ENCODE data around the gene TRAK1. TPM values are rescaled to one million over a fixed set of nuclear protein-coding genes. Genes with fewer than 3 reads are reported as not detected.
A peak's percentile ranks its signal among the peaks of the same experiment; 100 is the strongest.

TRAK1 gene
- total and polyA plus RNA-seq, 4 donors, result 18.2 to 65.4 (median 32.5) TPM

- Histone ChIP-seq H3K9me3 (ENCODE audit: control insufficient read depth in 4 of 4, insufficient read depth in 3 of 4, low read length in 3 of 4) (peaks cover 0 to 2% (median 0%) of the 10 kb centered on the region in 4 donors), H3K27ac (ENCODE audit: low read depth in 1 of 2, low read length in 1 of 2) (no peak overlapping the region), H3K27me3 (ENCODE audit: control insufficient read depth in 3 of 3, insufficient read depth in 3 of 3, low read length in 2 of 3) (no peaks in the 10 kb centered on the region), H3K36me3 (ENCODE audit: control insufficient read depth in 4 of 4, insufficient read depth in 4 of 4, low read length in 4 of 4) (peaks cover 0 to 23% (median 7%) of the 10 kb centered on the region in 4 donors), H3K4me3 (no peak overlapping the region), H3K4me1 (ENCODE audit: control insufficient read depth in 5 of 5, insufficient read depth in 5 of 5, low read length in 5 of 5) (peaks cover 0 to 22% (median 3%) of the 10 kb centered on the region in 5 donors), H3K9ac (ENCODE audit: insufficient read depth in 1 of 2, low read length in 2 of 2) (no peak overlapping the region)
- ATAC-seq (ENCODE audit: insufficient read depth, low FRiP score) (no peak), DNase-seq (no peak)
- TF ChIP-seq CTCF (IDR thresholded peaks at IDR 0.05; ENCODE audit: control extremely low read depth, extremely low read depth), result no peak
- WGBS, 2 donors, result 86 to 91% methylated on average over 11 of the region's 11 CpGs
Observed at GRCh38 chr3:42085641-42086376, 5.3 kb upstream of the TRAK1 start.

- H3K27ac ChIP-seq (ENCODE audit: low read depth in 1 of 2, low read length in 1 of 2), result no peak overlapping the region
- H3K27me3 ChIP-seq (ENCODE audit: control insufficient read depth in 3 of 3, insufficient read depth in 3 of 3, low read length in 2 of 3), result no peaks in the 10 kb centered on the region
- DNase-seq (no peak), ATAC-seq (ENCODE audit: insufficient read depth, low FRiP score) (no peak)
- 89 to 94% methylated on average over 11 of the region's 11 CpGs for WGBS, 2 donors
- peaks cover 0 to 23% (median 7%) of the 10 kb centered on the region in 4 donors for H3K36me3 ChIP-seq (ENCODE audit: control insufficient read depth in 4 of 4, insufficient read depth in 4 of 4, low read length in 4 of 4)
- peaks cover 0 to 11% (median 0%) of the 10 kb centered on the region in 5 donors for H3K4me1 ChIP-seq (ENCODE audit: control insufficient read depth in 5 of 5, insufficient read depth in 5 of 5, low read length in 5 of 5)
- H3K9ac ChIP-seq (ENCODE audit: insufficient read depth in 1 of 2, low read length in 2 of 2), result no peak overlapping the region
- no peak for TF ChIP-seq CTCF (IDR thresholded peaks at IDR 0.05; ENCODE audit: control extremely low read depth, extremely low read depth)
- H3K4me3 ChIP-seq, result no peak overlapping the region
- peaks cover 0 to 4% (median 1%) of the 10 kb centered on the region in 4 donors for H3K9me3 ChIP-seq (ENCODE audit: control insufficient read depth in 4 of 4, insufficient read depth in 3 of 4, low read length in 3 of 4)
Observed at GRCh38 chr3:42088803-42089530, 2.2 kb upstream of the TRAK1 start.

DNA sequence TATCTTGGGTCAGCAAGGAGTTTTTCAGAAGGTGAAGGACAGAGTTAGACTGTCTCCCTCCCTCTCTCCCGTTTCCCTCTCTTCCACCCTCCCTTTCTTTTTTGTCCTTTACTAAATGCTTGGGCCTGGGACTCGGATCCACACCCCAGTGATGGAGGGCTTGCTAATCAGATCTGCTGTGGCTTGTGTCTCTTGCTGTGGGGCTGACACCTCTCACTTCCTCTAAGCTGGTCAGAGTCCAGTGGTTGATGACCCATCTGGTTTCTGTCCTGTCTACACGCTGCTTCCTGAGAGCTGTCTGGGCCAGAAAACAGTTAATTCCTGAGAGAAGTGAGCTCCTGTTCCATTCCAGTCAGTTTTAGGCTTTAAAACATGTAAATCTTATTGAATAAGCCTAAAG is 849 bp downstream of the TRAK1 start:
- H3K27me3 ChIP-seq (ENCODE audit: control insufficient read depth in 3 of 3, insufficient read depth in 3 of 3, low read length in 2 of 3), result no peaks in the 10 kb centered on the region
- DNase-seq (no peak), ATAC-seq (ENCODE audit: insufficient read depth, low FRiP score) (no peak)
- H3K9ac ChIP-seq (ENCODE audit: insufficient read depth in 1 of 2, low read length in 2 of 2), result no peak overlapping the region
- no peak overlapping the region for H3K4me3 ChIP-seq
- peaks cover 0 to 25% (median 7%) of the 10 kb centered on the region in 4 donors for H3K36me3 ChIP-seq (ENCODE audit: control insufficient read depth in 4 of 4, insufficient read depth in 4 of 4, low read length in 4 of 4)
- peaks cover 0 to 4% (median 1%) of the 10 kb centered on the region in 4 donors for H3K9me3 ChIP-seq (ENCODE audit: control insufficient read depth in 4 of 4, insufficient read depth in 3 of 4, low read length in 3 of 4)
- WGBS, 2 donors, result 80 to 88% methylated on average over 3 of the region's 3 CpGs
- peaks cover 0 to 6% (median 0%) of the 10 kb centered on the region in 5 donors for H3K4me1 ChIP-seq (ENCODE audit: control insufficient read depth in 5 of 5, insufficient read depth in 5 of 5, low read length in 5 of 5)
- no peak for TF ChIP-seq CTCF (IDR thresholded peaks at IDR 0.05; ENCODE audit: control extremely low read depth, extremely low read depth)
- peak overlapping the region in 1 of 2 donors; percentile 34 for H3K27ac ChIP-seq (ENCODE audit: low read depth in 1 of 2, low read length in 1 of 2)

All from lung (tissue), 12 donors.